ENCODE measurements around the gene TMEM94.
"Not testable (repeated sequence)": the region's sequence is repeated elsewhere in the genome, so short reads cannot be mapped to it uniquely, and the experiment has no call there.

GRCh38 chr17:75445896-75446295 lies 10.5 kb upstream of the TMEM94 start:
- not testable (repeated sequence) for TF ChIP-seq DZIP1 (CRISPR knock-in tag; IDR thresholded peaks at IDR 0.05); ZNF362 (CRISPR knock-in tag; IDR thresholded peaks at IDR 0.05; ENCODE audit: borderline replicate concordance); CTCF (CRISPR knock-in tag; IDR thresholded peaks at IDR 0.05); SMYD3 (CRISPR knock-in tag; IDR thresholded peaks at IDR 0.05); THAP11 (CRISPR knock-in tag; IDR thresholded peaks at IDR 0.05); AFF4 (CRISPR knock-in tag; IDR thresholded peaks at IDR 0.05); PHF8 (CRISPR knock-in tag; IDR thresholded peaks at IDR 0.05); POLR2AphosphoS5 (IDR thresholded peaks at IDR 0.05; ENCODE audit: low read depth, low read length)

All from HepG2 (cell line).